T-helper 2 cell treated with Interferon-gamma antibody and Interleukin-4, amounts not matched to agents 5 μg/mL and 100 μg/mL, for 36 hours (primary cell): ENCODE measurements around the gene UBAP1L.
A peak's percentile ranks its signal among the peaks of the same experiment; 100 is the strongest.
"Not testable (repeated sequence)": the region's sequence is repeated elsewhere in the genome, so short reads cannot be mapped to it uniquely, and the experiment has no call there.

Experiments used
- DNase-seq: peaks from one replicate; pipeline ENCODE4 v3.0.0; 2021; ENCODE audit warnings: low spot score
- H3K27ac Mint-ChIP-seq: one replicate; pipeline ENCODE4 v1.8.0; 2021; ENCODE audit warnings: mild to moderate bottlenecking, mixed read lengths
- H3K27me3 Mint-ChIP-seq: one replicate; pipeline ENCODE4 v1.8.0; 2021; ENCODE audit warnings: low read depth, mixed read lengths
- H3K36me3 Mint-ChIP-seq: one replicate; pipeline ENCODE4 v1.8.0; 2021; ENCODE audit warnings: low read depth, mixed read lengths
- H3K4me1 Mint-ChIP-seq: one replicate; pipeline ENCODE4 v1.8.0; 2021; ENCODE audit warnings: low read depth, mixed read lengths
- H3K4me3 Mint-ChIP-seq: one replicate; pipeline ENCODE4 v1.8.0; 2022; ENCODE audit warnings: mild to moderate bottlenecking, moderate library complexity, mixed read lengths
- H3K9me3 Mint-ChIP-seq: one replicate; pipeline ENCODE4 v1.8.0; 2021; ENCODE audit warnings: mixed read lengths

Gene UBAP1L

DNA sequence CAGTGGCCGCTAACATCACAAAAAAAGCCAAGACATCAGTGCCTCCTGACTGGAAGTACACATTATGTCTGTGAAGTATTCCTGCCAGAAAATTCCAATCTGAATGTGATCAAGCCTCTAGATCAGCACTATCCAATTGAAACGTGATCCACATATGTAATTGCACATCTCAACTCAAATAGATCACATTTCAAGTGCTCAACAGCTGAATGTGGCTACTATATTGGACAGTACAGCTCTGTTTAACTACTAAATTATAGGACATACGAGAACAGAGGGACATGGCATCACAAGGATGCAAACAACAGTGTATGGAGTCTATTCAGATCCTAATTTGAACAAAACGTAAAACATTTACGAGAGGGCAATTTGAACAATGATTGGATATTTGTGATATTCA lies 542 bp upstream of the UBAP1L start:
- H3K27ac Mint-ChIP-seq: no peak overlapping the region
- H3K27me3 Mint-ChIP-seq: no peaks in the 10 kb centered on the region
- H3K36me3 Mint-ChIP-seq: peaks cover 33% of the 10 kb centered on the region
- no peak overlapping the region for H3K4me3 Mint-ChIP-seq
- H3K4me1 Mint-ChIP-seq: no peaks in the 10 kb centered on the region
- H3K9me3 Mint-ChIP-seq: no peaks in the 10 kb centered on the region
- DNase-seq: no peak

DNA sequence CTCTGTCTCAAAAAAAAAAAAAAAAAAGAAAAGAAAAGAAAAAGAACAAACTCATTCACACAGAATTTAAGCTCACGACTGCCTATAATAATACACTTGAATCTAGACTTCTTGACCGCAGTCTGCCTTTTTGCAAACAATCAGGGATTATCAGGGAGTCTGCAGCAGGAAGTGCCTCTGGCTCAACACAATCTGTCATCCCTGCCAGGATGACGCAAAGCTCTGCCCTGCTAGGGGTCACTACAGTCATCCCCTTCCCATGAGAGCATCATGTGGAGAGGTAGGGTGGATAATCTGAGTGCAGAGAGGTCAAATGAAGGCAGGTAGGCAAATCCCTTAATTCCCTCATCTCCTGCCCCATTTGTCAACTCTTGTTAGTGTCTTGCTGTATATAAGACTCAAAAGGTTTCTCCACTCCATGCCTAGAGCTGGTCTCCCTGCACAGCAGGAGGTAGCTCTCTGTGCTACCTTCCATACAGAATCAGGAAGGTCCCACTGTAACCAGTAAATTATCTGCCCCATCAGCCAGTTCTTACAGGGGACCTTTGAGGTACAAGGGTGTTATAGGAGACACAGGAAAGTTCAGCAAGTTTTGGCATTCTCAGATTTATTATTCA lies 4.2 kb downstream of the UBAP1L start:
- Mint-ChIP-seq H3K4me1 (peaks cover 3% of the 10 kb centered on the region), H3K9me3 (no peaks in the 10 kb centered on the region), H3K27me3 (no peaks in the 10 kb centered on the region), H3K27ac (no peak overlapping the region), H3K4me3 (no peak overlapping the region), H3K36me3 (peaks cover 20% of the 10 kb centered on the region)
- DNase-seq: no peak

DNA sequence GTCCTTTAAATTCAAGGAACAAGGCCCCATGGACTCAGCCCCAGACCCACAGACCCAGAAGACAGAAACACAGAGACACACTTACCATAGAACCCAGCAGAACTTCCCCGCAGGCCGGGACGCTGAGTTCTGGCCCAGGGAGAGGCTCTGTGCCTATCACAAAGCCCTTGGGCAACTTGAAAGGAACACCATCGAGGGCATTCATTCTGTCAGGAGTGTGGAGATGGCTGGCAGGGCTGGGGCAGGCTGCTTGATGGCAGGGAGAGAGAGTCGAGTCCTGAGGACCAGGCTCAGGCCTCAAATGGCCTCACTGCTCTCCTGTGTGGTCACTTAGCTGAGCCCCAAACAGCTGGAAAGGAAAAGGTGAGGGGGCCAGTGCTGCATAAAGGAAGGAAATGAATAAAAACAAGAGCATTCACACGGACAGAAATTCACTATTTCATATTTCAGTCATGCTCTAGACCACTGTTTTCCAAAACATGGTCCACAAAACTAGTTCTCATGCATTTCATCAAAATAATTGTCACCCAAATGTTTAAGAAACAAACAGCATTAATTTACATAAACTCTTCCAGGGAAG lies 8.9 kb downstream of the UBAP1L start:
- DNase-seq: no peak
- H3K36me3 Mint-ChIP-seq: peaks cover 18% of the 10 kb centered on the region
- no peak overlapping the region for H3K4me3 Mint-ChIP-seq
- peaks cover 4% of the 10 kb centered on the region for H3K4me1 Mint-ChIP-seq
- no peaks in the 10 kb centered on the region for H3K27me3 Mint-ChIP-seq
- H3K27ac Mint-ChIP-seq: no peak overlapping the region
- H3K9me3 Mint-ChIP-seq: no peaks in the 10 kb centered on the region

DNA sequence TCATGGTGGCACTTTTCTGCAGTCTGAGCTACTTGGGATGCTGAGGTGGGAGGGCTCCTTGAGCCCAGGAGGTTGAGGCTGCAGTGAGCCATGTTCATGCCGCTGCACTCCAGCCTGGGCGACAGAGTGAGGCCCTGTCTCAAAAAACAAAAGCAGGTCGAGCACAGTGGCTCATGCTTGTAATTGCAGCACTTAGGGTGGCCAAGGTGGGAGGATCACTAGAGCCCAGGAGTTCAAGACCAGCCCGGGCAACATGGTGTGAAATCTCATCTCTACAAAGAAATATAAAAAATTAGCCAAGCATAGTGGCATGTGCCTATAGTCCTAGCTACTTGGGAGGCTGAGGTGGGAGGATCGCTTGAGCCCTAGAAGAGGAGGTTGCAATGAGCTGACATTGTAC lies 10.0 kb downstream of the UBAP1L start:
- no peak overlapping the region for H3K27ac Mint-ChIP-seq
- no peak for DNase-seq
- no peaks in the 10 kb centered on the region for H3K27me3 Mint-ChIP-seq
- H3K36me3 Mint-ChIP-seq: peaks cover 17% of the 10 kb centered on the region
- H3K9me3 Mint-ChIP-seq: no peaks in the 10 kb centered on the region
- peaks cover 4% of the 10 kb centered on the region for H3K4me1 Mint-ChIP-seq
- H3K4me3 Mint-ChIP-seq: no peak overlapping the region

DNA sequence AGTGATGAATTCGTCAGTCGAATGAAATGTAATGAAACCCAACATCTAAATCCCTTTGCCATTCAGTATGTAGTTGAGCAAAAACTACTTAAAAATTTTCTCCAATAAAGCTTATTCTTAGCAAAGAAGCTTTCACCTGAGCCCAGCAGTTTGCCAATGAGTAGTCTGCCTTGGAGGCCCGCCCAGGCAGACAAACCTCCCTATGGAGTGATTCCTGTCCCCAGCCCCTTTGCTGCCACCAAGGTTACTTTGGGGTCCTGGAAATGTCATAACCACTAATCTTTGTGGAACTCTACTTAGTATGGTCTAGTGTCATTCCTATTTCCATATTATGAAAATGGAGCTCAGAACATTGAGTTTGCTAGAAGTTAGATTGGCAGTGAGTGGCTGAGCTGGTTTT lies 12.1 kb downstream of the UBAP1L start:
- H3K4me1 Mint-ChIP-seq: peaks cover 4% of the 10 kb centered on the region
- H3K36me3 Mint-ChIP-seq: peaks cover 25% of the 10 kb centered on the region
- H3K27ac Mint-ChIP-seq: no peak overlapping the region
- no peak overlapping the region for H3K4me3 Mint-ChIP-seq
- no peaks in the 10 kb centered on the region for H3K9me3 Mint-ChIP-seq
- no peaks in the 10 kb centered on the region for H3K27me3 Mint-ChIP-seq
- no peak for DNase-seq

DNA sequence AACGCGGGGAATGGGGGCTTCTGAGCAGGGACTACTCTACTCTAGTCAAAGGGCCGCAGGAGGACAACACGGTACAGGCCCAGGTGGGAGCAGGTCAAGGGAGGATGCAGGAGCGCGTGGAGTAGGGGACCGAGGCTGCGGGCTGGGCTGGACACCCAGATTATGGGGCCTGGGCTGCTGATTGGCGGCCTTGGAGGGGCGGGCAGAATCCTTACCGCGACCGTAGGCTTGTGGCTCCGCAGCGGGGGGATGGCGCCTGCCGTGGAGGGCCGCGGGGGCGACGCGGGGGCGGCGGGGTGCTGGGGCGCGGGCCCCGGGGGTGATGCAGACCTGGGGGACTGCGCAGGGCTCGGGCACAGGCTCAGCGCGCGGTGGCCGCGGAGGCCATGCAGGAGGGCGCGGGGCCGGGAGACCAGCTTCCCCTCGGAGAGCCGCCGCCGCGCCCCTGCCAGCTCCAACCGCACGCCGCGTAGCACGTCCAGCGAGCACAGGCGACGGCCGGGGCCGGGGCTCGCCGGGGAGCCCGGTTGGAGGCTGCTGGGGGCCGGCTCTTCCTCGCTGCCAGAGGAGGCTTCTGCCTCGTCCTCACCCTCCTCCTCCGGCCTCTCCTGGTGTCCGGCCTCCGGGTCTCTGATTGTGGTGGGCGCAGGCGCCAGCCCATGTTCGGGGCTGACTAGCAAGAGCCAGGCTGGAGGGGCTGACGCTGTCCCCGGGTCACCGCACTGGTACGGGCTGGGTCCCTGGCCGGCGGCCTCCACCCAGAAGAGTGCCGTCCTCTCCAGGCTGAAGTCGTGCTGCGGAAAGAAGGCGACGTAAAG lies 12.9 kb downstream of the UBAP1L start:
- peaks cover 24% of the 10 kb centered on the region for H3K36me3 Mint-ChIP-seq
- H3K27me3 Mint-ChIP-seq: no peaks in the 10 kb centered on the region
- DNase-seq: no peak
- peaks cover 4% of the 10 kb centered on the region for H3K4me1 Mint-ChIP-seq
- no peak overlapping the region for H3K27ac Mint-ChIP-seq
- no peak overlapping the region for H3K4me3 Mint-ChIP-seq
- H3K9me3 Mint-ChIP-seq: no peaks in the 10 kb centered on the region

DNA sequence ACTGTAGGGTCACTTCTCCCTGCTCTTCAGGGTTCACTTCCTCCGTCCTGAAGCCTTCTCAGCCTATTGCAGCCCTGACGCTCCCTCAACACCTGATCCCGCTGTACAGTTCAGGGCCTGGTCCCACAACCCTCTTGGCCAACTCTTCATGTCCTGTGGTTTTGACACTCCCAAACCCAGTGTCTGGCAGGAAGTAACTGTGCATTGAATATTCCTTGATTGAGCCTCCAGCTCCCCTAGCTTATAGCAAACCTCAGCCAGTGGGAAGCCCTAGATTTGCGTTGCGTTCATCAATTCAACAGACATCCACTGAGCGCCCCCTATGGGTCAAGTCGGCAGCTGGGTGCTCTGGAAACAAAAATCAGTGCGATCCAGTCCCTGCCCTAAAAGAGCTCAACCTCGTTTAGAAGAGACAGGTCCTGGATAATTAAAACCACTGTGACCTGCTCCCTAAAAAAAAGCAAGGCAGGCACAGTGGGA lies 13.5 kb downstream of the UBAP1L start:
- Mint-ChIP-seq H3K9me3 (no peaks in the 10 kb centered on the region), H3K4me3 (no peak overlapping the region), H3K27ac (no peak overlapping the region), H3K36me3 (peaks cover 23% of the 10 kb centered on the region), H3K4me1 (peaks cover 4% of the 10 kb centered on the region), H3K27me3 (no peaks in the 10 kb centered on the region)
- peak; percentile 28 for DNase-seq

DNA sequence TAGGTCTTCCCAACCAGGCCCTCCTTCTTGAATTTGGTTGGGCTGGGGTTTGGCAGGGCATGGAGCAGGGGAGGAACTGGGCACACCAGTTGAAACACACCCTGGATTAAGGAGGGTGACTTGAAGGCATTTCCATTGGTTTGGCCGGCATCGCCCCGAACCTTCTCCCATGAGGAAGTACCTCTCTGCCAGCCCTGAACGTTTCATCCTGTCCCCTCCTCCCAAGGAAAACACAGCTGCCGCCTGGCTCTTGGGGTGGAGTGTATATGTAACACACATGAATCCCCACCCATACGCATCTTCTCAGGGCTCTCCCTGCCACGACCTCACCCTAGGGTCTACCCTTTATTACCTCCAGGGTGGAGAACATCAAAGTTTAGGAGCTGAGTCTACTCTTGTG lies 14.6 kb downstream of the UBAP1L start:
- no peak for DNase-seq
- Mint-ChIP-seq H3K27ac (no peak overlapping the region), H3K4me1 (peaks cover 1% of the 10 kb centered on the region), H3K36me3 (peaks cover 18% of the 10 kb centered on the region), H3K27me3 (no peaks in the 10 kb centered on the region), H3K9me3 (no peaks in the 10 kb centered on the region), H3K4me3 (no peak overlapping the region)

DNA sequence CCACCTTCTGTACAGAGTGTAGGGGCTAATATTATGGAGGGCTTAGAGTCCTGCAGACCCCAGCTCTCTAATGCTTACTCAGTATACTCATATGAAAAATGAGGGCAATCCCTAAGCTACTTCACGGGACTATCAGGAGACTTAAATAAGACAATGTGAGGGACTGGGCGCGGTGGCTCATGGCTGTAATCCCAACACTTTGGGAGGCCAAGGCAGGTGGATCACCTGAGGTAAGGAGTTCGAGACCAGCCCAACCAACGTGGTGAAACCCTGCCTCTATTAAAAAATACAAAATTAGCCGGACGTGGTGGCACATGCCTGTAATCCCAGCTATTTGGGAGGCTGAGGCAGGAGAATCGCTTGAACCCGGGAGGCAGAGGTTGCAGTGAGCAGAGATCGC lies 15.2 kb downstream of the UBAP1L start:
- not testable (repeated sequence) for H3K4me3 Mint-ChIP-seq, H3K27ac Mint-ChIP-seq, DNase-seq, H3K4me1 Mint-ChIP-seq, H3K9me3 Mint-ChIP-seq, H3K27me3 Mint-ChIP-seq
- H3K36me3 Mint-ChIP-seq: peaks cover 15% of the 10 kb centered on the region

DNA sequence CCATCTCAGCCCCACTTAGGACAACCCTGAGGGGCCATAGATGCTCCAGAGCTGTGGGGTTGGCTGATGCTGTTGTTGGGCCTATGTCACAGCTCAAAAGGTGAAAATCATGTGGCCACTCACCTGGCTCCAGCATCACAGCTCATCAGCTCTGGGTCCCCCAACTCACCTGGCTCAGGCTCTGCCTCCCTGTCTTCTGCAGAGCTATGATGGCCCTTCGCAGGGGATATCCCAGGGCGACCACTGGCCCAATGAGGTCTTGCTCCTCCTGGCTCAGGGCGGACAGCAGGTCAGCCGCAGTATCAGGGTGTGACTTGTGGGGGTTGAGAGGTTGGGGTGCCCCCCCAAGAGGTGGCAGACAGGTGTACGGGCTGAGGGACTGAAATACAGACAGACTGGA lies 15.7 kb downstream of the UBAP1L start:
- Mint-ChIP-seq H3K27ac (no peak overlapping the region), H3K36me3 (peaks cover 15% of the 10 kb centered on the region), H3K4me3 (no peak overlapping the region), H3K9me3 (no peaks in the 10 kb centered on the region), H3K27me3 (no peaks in the 10 kb centered on the region), H3K4me1 (peaks cover 1% of the 10 kb centered on the region)
- no peak for DNase-seq

DNA sequence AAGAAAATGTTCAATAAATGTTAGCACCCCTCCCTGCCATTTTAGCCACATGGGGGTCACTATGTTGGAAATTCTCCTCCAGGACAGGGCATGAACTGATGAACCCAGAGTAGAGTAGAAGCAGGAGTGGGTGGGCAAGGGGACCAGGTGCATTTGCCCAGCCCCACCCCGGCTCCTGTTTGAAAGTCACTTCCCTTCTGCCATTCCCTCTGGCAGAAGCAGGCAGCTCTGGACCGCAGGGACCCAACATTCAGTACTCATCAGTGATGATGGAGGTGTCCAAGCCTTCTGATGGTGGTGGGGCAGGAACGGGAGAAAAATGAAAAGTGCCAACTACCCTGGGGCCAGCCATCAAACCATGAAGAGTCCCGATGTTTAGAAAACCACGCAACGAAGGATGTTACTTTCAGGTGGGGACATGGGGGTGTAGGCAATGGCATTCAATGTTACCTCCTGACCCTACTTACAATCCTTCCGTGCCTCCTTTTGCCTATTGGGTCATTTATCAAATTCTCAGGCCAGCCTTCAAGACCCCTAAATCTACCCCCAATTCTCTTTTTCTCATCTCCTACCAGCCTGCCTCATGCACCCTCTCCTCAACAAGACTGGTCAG lies 17.2 kb downstream of the UBAP1L start:
- Mint-ChIP-seq H3K27me3 (no peaks in the 10 kb centered on the region), H3K9me3 (no peaks in the 10 kb centered on the region), H3K4me3 (no peak overlapping the region), H3K4me1 (peaks cover 1% of the 10 kb centered on the region), H3K36me3 (peaks cover 15% of the 10 kb centered on the region), H3K27ac (no peak overlapping the region)
- no peak for DNase-seq

DNA sequence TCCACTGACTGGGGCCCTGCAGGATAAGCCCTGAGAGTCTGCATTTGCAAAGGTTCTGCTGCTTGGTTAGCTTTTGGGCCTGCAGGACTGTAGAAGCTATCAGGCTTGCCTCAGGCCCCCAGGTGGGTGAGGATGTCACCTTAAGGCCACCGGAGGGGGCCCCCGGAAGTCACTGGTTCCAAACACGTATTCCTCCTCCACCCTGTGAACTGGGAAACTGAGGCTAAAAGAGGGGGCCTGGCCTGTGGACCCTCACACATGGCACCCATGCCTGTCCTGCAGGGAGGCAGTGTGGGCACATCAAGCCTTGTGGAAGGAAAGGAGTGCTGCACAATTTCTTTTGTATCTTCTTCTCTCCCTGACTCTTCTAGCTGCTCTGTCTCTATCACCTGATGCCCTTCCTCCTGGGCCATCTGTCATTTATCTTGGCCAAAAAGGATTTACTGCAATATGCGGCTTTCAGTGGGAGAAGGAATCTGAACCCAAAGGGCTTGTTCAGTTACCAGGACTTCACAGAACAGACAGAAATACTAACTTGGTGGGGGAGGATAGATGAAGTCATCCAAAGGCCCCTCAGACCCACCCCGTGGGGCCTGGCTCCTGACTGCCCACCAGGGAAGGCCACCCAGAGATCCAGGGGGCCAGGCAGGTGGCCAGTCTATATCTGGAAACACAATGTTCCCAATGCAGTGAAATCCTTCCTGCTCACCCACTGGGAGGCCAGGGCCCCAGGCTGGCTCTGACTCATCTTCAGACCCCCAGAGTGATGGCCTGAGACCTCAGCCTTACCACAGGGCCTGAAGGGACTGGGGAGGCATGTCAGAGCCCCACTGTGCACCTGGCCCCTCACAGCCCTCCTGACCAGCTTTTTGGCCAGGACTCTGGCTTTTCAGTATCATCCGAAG lies 18.3 kb downstream of the UBAP1L start:
- no peak overlapping the region for H3K27ac Mint-ChIP-seq
- peaks cover 1% of the 10 kb centered on the region for H3K4me1 Mint-ChIP-seq
- no peaks in the 10 kb centered on the region for H3K27me3 Mint-ChIP-seq
- no peak for DNase-seq
- H3K36me3 Mint-ChIP-seq: peaks cover 14% of the 10 kb centered on the region
- no peaks in the 10 kb centered on the region for H3K9me3 Mint-ChIP-seq
- H3K4me3 Mint-ChIP-seq: no peak overlapping the region

DNA sequence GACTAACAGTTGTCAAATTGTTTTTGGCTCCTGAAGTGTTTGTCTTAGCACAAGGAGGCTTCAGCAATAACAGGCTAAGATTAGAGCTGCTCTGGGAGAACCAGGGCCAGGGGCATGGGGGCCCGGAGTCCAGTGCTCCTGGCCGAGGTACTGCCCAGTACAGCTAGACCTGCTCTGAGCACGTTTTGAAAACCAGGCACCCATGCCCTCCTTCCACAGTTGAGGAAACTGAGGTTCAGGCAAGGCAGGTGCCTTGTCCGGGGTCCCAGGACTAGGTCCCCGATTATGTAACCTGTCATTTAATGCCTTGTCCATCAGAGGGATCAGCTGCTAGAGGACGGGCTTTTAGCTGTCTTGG lies 19.3 kb downstream of the UBAP1L start:
- H3K27me3 Mint-ChIP-seq: no peaks in the 10 kb centered on the region
- H3K36me3 Mint-ChIP-seq: peaks cover 10% of the 10 kb centered on the region
- no peak overlapping the region for H3K4me3 Mint-ChIP-seq
- H3K9me3 Mint-ChIP-seq: no peaks in the 10 kb centered on the region
- H3K4me1 Mint-ChIP-seq: no peaks in the 10 kb centered on the region
- no peak overlapping the region for H3K27ac Mint-ChIP-seq
- no peak for DNase-seq
